Testis (tissue), 3 donors: ENCODE results near the gene MAP7. TPM values are rescaled to one million over a fixed set of nuclear protein-coding genes. Genes with fewer than 3 reads are reported as not detected.

ENCODE experiments used
- DNase-seq: peaks from one replicate; pipeline ENCODE4 v3.0.0-alpha.2; 2019
- H3K27ac ChIP-seq, 2 donors: fragments of 200-600 bp; sonication (generic); one replicate each; pipeline ENCODE4 v1.5.1; 2019
- H3K27me3 ChIP-seq: fragments of 200-600 bp; sonication (generic); one replicate; pipeline ENCODE4 v1.5.1; 2019
- H3K36me3 ChIP-seq: fragments of 200-600 bp; sonication (generic); one replicate; pipeline ENCODE4 v1.5.1; 2017; ENCODE audit warnings: low read depth; ENCODE audit errors: missing control alignments
- H3K4me1 ChIP-seq: fragments of 200-600 bp; sonication (generic); one replicate; pipeline ENCODE4 v1.5.1; 2019
- H3K4me3 ChIP-seq, 2 donors: fragments of 200-600 bp; sonication (generic); one replicate each; pipeline ENCODE4 v1.5.1; 2017 to 2019
- H3K9me3 ChIP-seq: fragments of 200-600 bp; sonication (generic); one replicate; pipeline ENCODE4 v1.5.1; 2017
- POLR2A ChIP-seq: fragments of 450-650 bp; IDR thresholded peaks from one replicate; pipeline ENCODE4 v1.6.1; 2017; ENCODE audit warnings: antibody characterized with exemption, mild to moderate bottlenecking, moderate library complexity
- WGBS, 2 donors: methylation state at CpG; one replicate each; pipeline ENCODE4 v1.1.5; 2018; 5-methylcytosine and 5-hydroxymethylcytosine counted together
- intact Hi-C: fragments of 100-400 bp; cut with DNase I; formaldehyde crosslinking; loops from one replicate; pipeline ENCODE4 v1.15.1; 2023; ENCODE audit warnings: low total_unique reads
- polyA plus RNA-seq: library from polyadenylated mRNA; stranded (reverse); fragments of 350-450 nt; fragmentation: Illumina TruSeq; extraction: RNeasy Lipid Tissue Mini Kit (QIAGEN cat#74804); gene quantifications from one replicate; pipeline ENCODE4 v1.2.3, GENCODE V29; 2014; ENCODE audit warnings: low read depth, low replicate concordance; ENCODE audit not compliant: insufficient read depth
- total RNA-seq, 2 donors: library from RNA; depleted of rRNA; stranded (reverse); fragments of >200 nt; gene quantifications; one replicate each; pipeline ENCODE4 v1.2.3, GENCODE V29; 2016
- TF ChIP-seq, protein P1 (sequence below), 3 experiments: fragments of 450-650 bp in 2 of 3; fragments of 200-600 bp in 1 of 3; sonication (generic) in 1 of 3; IDR thresholded peaks; one replicate each; pipeline ENCODE4 v1.5.1; 2016 to 2019; ENCODE audit warnings: antibody characterized with exemption in 3 of 3, mild to moderate bottlenecking in 2 of 3, moderate library complexity in 1 of 3

Gene MAP7
- total and polyA plus RNA-seq, 3 donors from 2014 or later: 38.5 to 61.4 (median 48.7) TPM

DNA sequence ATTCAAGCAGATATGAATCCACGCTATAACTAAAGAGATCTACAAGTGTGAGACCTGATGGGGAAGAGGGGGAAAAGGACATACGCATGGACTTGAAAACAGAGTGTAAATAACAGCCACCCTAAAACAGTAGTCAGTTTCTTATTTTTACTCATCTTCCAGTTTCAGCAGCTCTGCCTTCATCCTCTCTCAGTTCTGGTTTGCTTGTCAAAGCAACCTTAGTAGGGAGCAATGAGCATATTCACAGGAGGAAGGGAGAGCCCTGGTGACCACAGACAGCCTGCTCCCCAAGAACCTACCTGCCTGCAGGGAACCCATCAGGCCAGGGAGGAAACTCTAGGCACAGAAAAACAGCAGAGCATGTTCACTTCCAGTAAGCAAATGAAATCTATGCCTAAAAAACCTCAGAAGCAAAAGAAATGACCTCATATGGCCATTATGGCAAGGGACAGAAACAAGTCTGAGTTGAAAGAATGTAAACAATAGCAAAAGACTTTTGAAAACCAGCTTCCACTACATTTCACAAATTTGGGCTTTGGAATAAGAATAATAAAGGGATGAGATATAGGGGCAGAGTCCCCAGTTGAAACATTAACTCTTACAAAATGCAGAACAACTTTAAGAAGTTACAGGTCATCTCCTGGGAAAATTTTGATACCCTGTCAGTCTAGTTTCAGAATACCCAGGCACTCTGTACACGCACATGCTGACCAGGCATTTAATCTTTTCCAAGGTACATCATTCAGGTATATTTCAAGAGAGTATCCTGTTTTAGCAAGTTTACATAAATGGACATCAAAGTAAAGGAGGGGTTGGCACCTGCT, 139.8 kb downstream of the MAP7 start:
- intact Hi-C loops: no loop called here
- no peak overlapping the region for H3K27ac ChIP-seq
- H3K9me3 ChIP-seq: no peaks in the 10 kb centered on the region
- no peaks in the 10 kb centered on the region for H3K27me3 ChIP-seq
- no peaks in the 10 kb centered on the region for H3K36me3 ChIP-seq
- 93 to 94% methylated on average over 3 of the region's 3 CpGs for WGBS, 2 donors
- H3K4me3 ChIP-seq: no peak overlapping the region
- DNase-seq: no peak
- H3K4me1 ChIP-seq: no peaks in the 10 kb centered on the region
- TF ChIP-seq, protein P1, sequence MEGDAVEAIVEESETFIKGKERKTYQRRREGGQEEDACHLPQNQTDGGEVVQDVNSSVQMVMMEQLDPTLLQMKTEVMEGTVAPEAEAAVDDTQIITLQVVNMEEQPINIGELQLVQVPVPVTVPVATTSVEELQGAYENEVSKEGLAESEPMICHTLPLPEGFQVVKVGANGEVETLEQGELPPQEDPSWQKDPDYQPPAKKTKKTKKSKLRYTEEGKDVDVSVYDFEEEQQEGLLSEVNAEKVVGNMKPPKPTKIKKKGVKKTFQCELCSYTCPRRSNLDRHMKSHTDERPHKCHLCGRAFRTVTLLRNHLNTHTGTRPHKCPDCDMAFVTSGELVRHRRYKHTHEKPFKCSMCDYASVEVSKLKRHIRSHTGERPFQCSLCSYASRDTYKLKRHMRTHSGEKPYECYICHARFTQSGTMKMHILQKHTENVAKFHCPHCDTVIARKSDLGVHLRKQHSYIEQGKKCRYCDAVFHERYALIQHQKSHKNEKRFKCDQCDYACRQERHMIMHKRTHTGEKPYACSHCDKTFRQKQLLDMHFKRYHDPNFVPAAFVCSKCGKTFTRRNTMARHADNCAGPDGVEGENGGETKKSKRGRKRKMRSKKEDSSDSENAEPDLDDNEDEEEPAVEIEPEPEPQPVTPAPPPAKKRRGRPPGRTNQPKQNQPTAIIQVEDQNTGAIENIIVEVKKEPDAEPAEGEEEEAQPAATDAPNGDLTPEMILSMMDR (IDR thresholded peaks at IDR 0.05): no peak
- TF ChIP-seq POLR2A: no peak

DNA sequence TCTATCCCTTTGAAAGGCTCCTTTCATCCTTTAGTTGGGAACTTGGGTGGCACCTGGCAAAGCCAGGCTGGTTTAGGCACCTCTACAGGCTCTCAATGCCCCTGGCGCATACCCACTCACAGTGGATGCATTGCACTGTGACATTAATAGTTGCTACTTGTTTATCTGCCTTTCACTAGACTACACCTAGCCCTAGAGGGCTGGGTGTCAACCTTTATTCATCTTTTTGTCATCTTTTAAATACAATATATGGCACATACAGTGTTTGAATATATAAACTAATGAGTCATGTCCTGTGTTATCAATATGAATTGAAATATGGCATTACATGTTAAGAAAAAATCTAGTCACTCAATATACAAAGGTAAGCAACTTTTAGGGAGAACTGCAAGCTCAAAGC, 140.6 kb downstream of the MAP7 start:
- H3K27ac ChIP-seq: no peak overlapping the region
- 92 to 100% methylated on average over 1 of the region's 1 CpG for WGBS, 2 donors
- intact Hi-C loops: no loop called here
- no peaks in the 10 kb centered on the region for H3K4me1 ChIP-seq
- no peak overlapping the region for H3K4me3 ChIP-seq
- DNase-seq: no peak
- no peaks in the 10 kb centered on the region for H3K9me3 ChIP-seq
- no peak for TF ChIP-seq POLR2A
- TF ChIP-seq, protein P1 (IDR thresholded peaks at IDR 0.05): no peak
- H3K36me3 ChIP-seq: no peaks in the 10 kb centered on the region
- H3K27me3 ChIP-seq: no peaks in the 10 kb centered on the region

DNA sequence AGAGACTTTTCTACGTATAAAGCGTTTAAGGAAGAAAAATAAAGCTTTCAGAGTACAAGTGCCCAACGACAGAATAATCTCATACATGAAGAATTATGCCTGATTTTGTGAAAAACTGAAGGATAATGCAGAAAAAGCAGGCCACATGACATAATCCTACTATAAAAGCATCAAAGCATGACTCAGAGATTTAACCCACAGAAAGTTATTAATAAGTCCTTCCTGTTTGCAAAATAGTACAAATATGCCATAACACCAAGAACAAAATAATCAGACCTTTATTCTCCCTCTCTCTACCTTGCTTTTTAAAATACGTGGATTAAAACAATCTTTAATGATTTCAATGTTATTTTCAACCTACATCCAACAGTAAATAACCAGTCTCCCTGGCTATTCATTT, 142.0 kb downstream of the MAP7 start:
- 83 to 86% methylated on average over 4 of the region's 4 CpGs for WGBS, 2 donors
- intact Hi-C loops: no loop called here

DNA sequence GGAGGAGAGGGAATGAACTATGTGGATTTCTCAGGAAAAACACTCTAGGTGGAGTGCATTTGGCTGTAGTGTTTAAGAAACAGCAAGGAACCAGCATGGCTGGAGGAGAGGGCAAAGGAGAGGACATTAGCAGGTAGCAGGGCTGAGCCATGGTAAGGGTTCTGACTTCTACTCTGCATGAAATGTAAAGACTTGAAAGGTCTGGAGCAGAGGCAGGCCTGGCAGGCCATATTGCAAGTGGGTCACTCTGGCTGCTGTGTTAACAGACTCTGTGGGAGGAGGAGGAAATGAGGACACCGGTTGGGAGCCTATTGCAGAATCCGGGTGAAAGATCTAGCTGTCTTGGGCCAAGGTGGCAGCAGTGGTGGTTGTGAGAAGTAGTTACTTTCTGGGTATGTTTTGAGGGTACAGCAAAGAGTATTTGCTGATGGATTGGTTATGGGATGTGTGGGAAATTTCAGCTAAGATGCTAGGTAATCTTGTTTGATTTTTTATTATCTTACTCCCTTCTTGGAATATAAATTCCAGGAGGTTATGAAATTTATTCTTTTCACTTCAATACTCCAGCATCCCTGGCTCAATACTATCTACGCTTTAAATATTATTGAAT, 144.7 kb downstream of the MAP7 start:
- Histone ChIP-seq H3K36me3 (no peaks in the 10 kb centered on the region), H3K27me3 (no peaks in the 10 kb centered on the region), H3K4me3 (no peak overlapping the region), H3K27ac (no peak overlapping the region), H3K4me1 (no peaks in the 10 kb centered on the region), H3K9me3 (no peaks in the 10 kb centered on the region)
- 79 to 80% methylated on average over 3 of the region's 3 CpGs for WGBS, 2 donors
- TF ChIP-seq, protein P1 (IDR thresholded peaks at IDR 0.05): no peak
- TF ChIP-seq POLR2A: no peak
- no peak for DNase-seq
- intact Hi-C loops: no loop called here

More for the DNA sequence above, 142.0 kb downstream of the MAP7 start:
- no peaks in the 10 kb centered on the region for H3K4me1 ChIP-seq
- H3K27me3 ChIP-seq: no peaks in the 10 kb centered on the region
- H3K9me3 ChIP-seq: no peaks in the 10 kb centered on the region
- no peaks in the 10 kb centered on the region for H3K36me3 ChIP-seq
- DNase-seq: no peak
- no peak for TF ChIP-seq POLR2A
- TF ChIP-seq, protein P1 (IDR thresholded peaks at IDR 0.05): no peak
- H3K4me3 ChIP-seq: no peak overlapping the region
- no peak overlapping the region for H3K27ac ChIP-seq
